ENCODE data around the gene ALDH1A2. TPM values are rescaled to one million over a fixed set of nuclear protein-coding genes. Genes with fewer than 3 reads are reported as not detected.

Gene ALDH1A2
- total RNA-seq, 1 donor from 2014 or later: 22.1 TPM

GRCh38 chr15:57922776-57923175, 142.7 kb downstream of the ALDH1A2 start:
- Histone ChIP-seq H3K36me3 (no peaks in the 10 kb centered on the region), H3K4me3 (no peak overlapping the region), H3K9me3 (no peaks in the 10 kb centered on the region), H3K4me1 (peaks cover 42% of the 10 kb centered on the region), H3K27me3 (no peaks in the 10 kb centered on the region), H3K27ac (peak overlapping the region; percentile 79)
- intact Hi-C loops (cut with DNase I): no loop called here
- no peak for DNase-seq (ENCODE audit: extremely low spot score in 2 of 2)
- TF ChIP-seq CTCF (IDR thresholded peaks at IDR 0.05): no peak
- peak in 1 of 2 donors; percentile 38 for TF ChIP-seq POLR2AphosphoS5 (IDR thresholded peaks at IDR 0.05; ENCODE audit: insufficient read depth in 1 of 2, low read depth in 1 of 2)

- Histone ChIP-seq H3K4me3 (no peak overlapping the region), H3K36me3 (no peaks in the 10 kb centered on the region), H3K9me3 (no peaks in the 10 kb centered on the region), H3K4me1 (peaks cover 42% of the 10 kb centered on the region), H3K27ac (peak overlapping the region; percentile 79), H3K27me3 (no peaks in the 10 kb centered on the region)
- no peak for DNase-seq (ENCODE audit: extremely low spot score in 2 of 2)
- TF ChIP-seq POLR2A (IDR thresholded peaks at IDR 0.05): no peak
- peak in 1 of 2 donors; percentile 22 for TF ChIP-seq POLR2AphosphoS5 (IDR thresholded peaks at IDR 0.05; ENCODE audit: insufficient read depth in 1 of 2, low read depth in 1 of 2)
- intact Hi-C loops (cut with DNase I): no loop called here
These were observed 144.1 kb downstream of the ALDH1A2 start for GRCh38 chr15:57921371-57921770.

- intact Hi-C loops (cut with DNase I): no loop called here
- no peaks in the 10 kb centered on the region for H3K9me3 ChIP-seq
- H3K36me3 ChIP-seq: no peaks in the 10 kb centered on the region
- H3K27ac ChIP-seq: peak overlapping the region; percentile 79
- no peak overlapping the region for H3K4me3 ChIP-seq
- TF ChIP-seq CTCF (IDR thresholded peaks at IDR 0.05): no peak
- H3K4me1 ChIP-seq: peaks cover 45% of the 10 kb centered on the region
- no peaks in the 10 kb centered on the region for H3K27me3 ChIP-seq
- DNase-seq (ENCODE audit: extremely low spot score in 2 of 2): no peak
These were observed 144.6 kb downstream of the ALDH1A2 start for GRCh38 chr15:57920911-57921310.

DNA sequence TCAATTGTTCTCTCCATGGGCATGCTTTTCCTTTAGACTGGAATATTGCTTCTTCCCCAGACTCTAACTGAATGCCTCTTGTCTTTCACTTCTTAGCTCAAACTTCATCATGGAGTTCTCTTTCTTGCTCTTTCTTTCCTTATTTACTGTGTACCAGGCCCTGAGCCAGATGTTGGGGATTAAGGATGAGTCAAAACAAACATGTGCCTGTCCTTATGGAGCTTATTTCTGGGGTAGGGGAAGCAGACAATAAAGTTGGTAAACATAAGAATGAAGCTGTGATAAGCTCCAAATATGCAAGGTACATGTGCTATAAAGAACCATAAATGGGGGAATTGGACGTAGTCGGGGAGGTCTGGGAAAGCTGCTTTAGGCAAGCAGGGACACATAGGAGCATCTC, 145.8 kb downstream of the ALDH1A2 start:
- H3K36me3 ChIP-seq: no peaks in the 10 kb centered on the region
- H3K4me3 ChIP-seq: no peak overlapping the region
- H3K27me3 ChIP-seq: no peaks in the 10 kb centered on the region
- no peak for TF ChIP-seq CTCF (IDR thresholded peaks at IDR 0.05)
- TF ChIP-seq POLR2AphosphoS5 (IDR thresholded peaks at IDR 0.05; ENCODE audit: insufficient read depth in 1 of 2, low read depth in 1 of 2): no peak
- TF ChIP-seq POLR2A (IDR thresholded peaks at IDR 0.05): no peak
- H3K4me1 ChIP-seq: peaks cover 46% of the 10 kb centered on the region
- H3K27ac ChIP-seq: peak overlapping the region; percentile 79
- H3K9me3 ChIP-seq: no peaks in the 10 kb centered on the region
- DNase-seq (ENCODE audit: extremely low spot score in 2 of 2): no peak
- intact Hi-C loops (cut with DNase I): no loop called here

- Histone ChIP-seq H3K27ac (no peak overlapping the region), H3K27me3 (no peaks in the 10 kb centered on the region), H3K36me3 (no peaks in the 10 kb centered on the region), H3K9me3 (no peaks in the 10 kb centered on the region), H3K4me1 (peaks cover 37% of the 10 kb centered on the region), H3K4me3 (no peak overlapping the region)
- DNase-seq (ENCODE audit: extremely low spot score in 2 of 2): no peak
- intact Hi-C loops (cut with DNase I): no loop called here
- no peak for TF ChIP-seq POLR2A (IDR thresholded peaks at IDR 0.05)
- no peak for TF ChIP-seq POLR2AphosphoS5 (IDR thresholded peaks at IDR 0.05; ENCODE audit: insufficient read depth in 1 of 2, low read depth in 1 of 2)
- TF ChIP-seq CTCF (IDR thresholded peaks at IDR 0.05): no peak
These were observed 147.5 kb downstream of the ALDH1A2 start for GRCh38 chr15:57917998-57918397.

DNA sequence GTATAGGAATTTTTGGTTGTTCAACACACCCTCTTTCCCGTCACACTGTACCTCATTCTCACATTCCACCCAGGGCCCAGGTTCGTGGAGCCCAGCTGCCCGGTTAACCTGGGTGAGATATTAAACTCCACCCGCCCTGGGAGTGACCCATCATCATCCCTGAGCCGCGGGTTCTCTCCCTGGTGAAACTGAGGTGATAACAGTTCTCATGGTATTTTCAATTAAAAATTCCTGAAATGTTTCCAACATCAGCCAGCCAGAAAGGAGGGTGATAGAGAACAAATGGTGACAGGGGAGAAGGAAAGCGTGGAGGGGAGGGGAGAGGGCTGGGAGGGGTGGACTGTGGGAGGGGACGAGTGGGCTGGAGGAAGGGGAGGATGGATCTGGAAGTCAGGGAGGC, 148.8 kb downstream of the ALDH1A2 start:
- DNase-seq (ENCODE audit: extremely low spot score in 2 of 2): no peak
- H3K27ac ChIP-seq: no peak overlapping the region
- H3K4me3 ChIP-seq: no peak overlapping the region
- H3K36me3 ChIP-seq: no peaks in the 10 kb centered on the region
- H3K9me3 ChIP-seq: no peaks in the 10 kb centered on the region
- peaks cover 24% of the 10 kb centered on the region for H3K4me1 ChIP-seq
- intact Hi-C loops (cut with DNase I): no loop called here
- TF ChIP-seq POLR2A (IDR thresholded peaks at IDR 0.05): no peak
- TF ChIP-seq POLR2AphosphoS5 (IDR thresholded peaks at IDR 0.05; ENCODE audit: insufficient read depth in 1 of 2, low read depth in 1 of 2): no peak
- TF ChIP-seq CTCF (IDR thresholded peaks at IDR 0.05): no peak
- no peaks in the 10 kb centered on the region for H3K27me3 ChIP-seq
